Mammary epithelial cell (primary cell): ENCODE data around the gene TRRAP.

Source experiments
- CTCF ChIP-seq, 2 donors: IDR thresholded peaks in 1 of 2; conservative IDR thresholded peaks in 1 of 2; 2 replicates each; pipeline ENCODE4 v1.5.1; 2011 to 2012; ENCODE audit warnings: inconsistent platforms in 2 of 2, low read length in 2 of 2, mild to moderate bottlenecking in 2 of 2, control low read depth in 1 of 2, low read depth in 1 of 2; ENCODE audit not compliant: insufficient read depth in 1 of 2; ENCODE audit errors: extremely low read depth in 1 of 2
- EZH2 ChIP-seq: IDR thresholded peaks from 2 replicates; pipeline ENCODE4 v1.6.1; 2012; ENCODE audit warnings: low read length, inconsistent platforms, borderline replicate concordance

- TF ChIP-seq CTCF (conservative IDR thresholded peaks at IDR 0.05 in 1 of 2, IDR thresholded peaks at IDR 0.05 in 1 of 2; ENCODE audit: extremely low read depth in 1 of 2, insufficient read depth in 1 of 2, low read depth in 1 of 2, low read length in 2 of 2): no peak
- TF ChIP-seq EZH2: no peak
Observed at GRCh38 chr7:98892609-98893008, 14.3 kb downstream of the TRRAP start.
